Heart left ventricle (tissue), 16 donors: ENCODE results near the gene PRKAG2. TPM values are rescaled to one million over a fixed set of nuclear protein-coding genes. Genes with fewer than 3 reads are reported as not detected.

Experiments
- ATAC-seq, 4 donors: fragments of 200-7000 bp; cut with Tn5 transposase; one replicate each; pipeline ENCODE4 v1.9.1; 2020 to 2022; ENCODE audit warnings: moderate library complexity in 4 of 4, mild to moderate bottlenecking in 3 of 4, moderate number of reproducible peaks in 1 of 4
- DNase-seq, 5 donors: peaks; one replicate each; pipeline ENCODE4 v3.0.0-alpha.2; 2020
- H3K27ac ChIP-seq, 12 donors: fragments of 200-600 bp; sonication (generic) in 4 of 12; one replicate each; pipeline versions ENCODE4 v1.5.0 to v1.8.0; 2016 to 2022; ENCODE audit warnings: mild to moderate bottlenecking in 2 of 12
- H3K27me3 ChIP-seq, 9 donors: fragments of 200-600 bp; sonication (generic) in 2 of 9; one replicate each; pipeline versions ENCODE4 v1.5.1 to v1.8.0; 2016 to 2022; ENCODE audit warnings: mild to moderate bottlenecking in 3 of 9
- H3K36me3 ChIP-seq, 9 donors: fragments of 200-600 bp; sonication (generic) in 2 of 9; one replicate each; pipeline versions ENCODE4 v1.5.0 to v1.8.0; 2018 to 2022; ENCODE audit warnings: mild to moderate bottlenecking in 2 of 9
- H3K4me1 ChIP-seq, 12 donors: fragments of 200-600 bp; sonication (generic) in 4 of 12; one replicate each; pipeline versions ENCODE4 v1.5.0 to v1.8.0; 2016 to 2022; ENCODE audit warnings: mild to moderate bottlenecking in 3 of 12
- H3K4me3 ChIP-seq, 12 donors: fragments of 200-600 bp; sonication (generic) in 4 of 12; one replicate each; pipeline versions ENCODE4 v1.5.0 to v1.8.0; 2017 to 2022; ENCODE audit warnings: mild to moderate bottlenecking in 9 of 12, moderate library complexity in 4 of 12
- H3K9me3 ChIP-seq, 12 donors: fragments of 200-600 bp; sonication (generic) in 4 of 12; one replicate each; pipeline versions ENCODE4 v1.5.0 to v1.8.0; 2016 to 2022; ENCODE audit warnings: mild to moderate bottlenecking in 1 of 12
- CTCF ChIP-seq, 12 donors: fragments of 200-600 bp; sonication (generic) in 4 of 12; IDR thresholded peaks; one replicate each; pipeline versions ENCODE4 v1.5.0 to v1.8.0; 2018 to 2022; ENCODE audit warnings: antibody characterized with exemption in 12 of 12, mild to moderate bottlenecking in 5 of 12
- POLR2A ChIP-seq, 2 donors: fragments of 450-650 bp; IDR thresholded peaks; one replicate each; pipeline ENCODE4 v1.6.1; 2017; ENCODE audit warnings: antibody characterized with exemption in 2 of 2, mild to moderate bottlenecking in 2 of 2, moderate library complexity in 2 of 2
- WGBS, 4 donors: extraction: QIAGEN DNeasy Blood & Tissue Kit in 2 of 4; methylation state at CpG; one replicate each; pipeline versions ENCODE4 v1.1.5 to v1.1.7; 2013 to 2018; 5-methylcytosine and 5-hydroxymethylcytosine counted together
- intact Hi-C, 10 donors: fragments of 100-400 bp; cut with DNase I; formaldehyde crosslinking; loops; one replicate each; pipeline versions ENCODE4 v1.11.1 to v1.14.2; 2022
- polyA plus RNA-seq, 2 donors: library from polyadenylated mRNA; stranded (reverse); fragments of 200-250 nt; gene quantifications; one replicate each; pipeline ENCODE4 v1.2.3, GENCODE V29; 2013
- total RNA-seq, 9 donors: library from RNA; depleted of rRNA in 2 of 9; stranded (reverse); fragments of >200 nt in 2 of 9; fragmentation: NEBNext Ultra II Directional in 3 of 9; extraction: Animal tissue kit (Norgen Biotek cat#: 25700) in 3 of 9; gene quantifications; one replicate each; pipeline versions ENCODE4 v1.1.0 to v1.2.4, GENCODE V29; 2016 to 2023
- donor health status: ischemic (EF 13 %, LVEDD 7.1; RV severe dilation, severe dysfunction).
- donor health status: healthy with polysubstance abuse.
- donor health status: DM: no; HTN: yes; CAD: no.
- donor health status: DM: no; HTN: no; CAD: no.
- donor health status: ischemic (EF 25% LVEDD 6.9; RV normal size, moderate dysfunction).
- donor health status: ischemic (EF 25% LVEDD 5.7; RV mildly dilated, moderate dysfunction).
- donor health status: healthy.
- donor health status: DM: yes; HTN: yes; CAD: no.
- donor health status: ischemic (EF 35%, LVEDD 5.7; RV mildly dilated, moderate dysfunction).
- donor health status: nonischemic (EF 11% LVEDD 7.7; RV severe dilation, severe dysfunction).
- donor health status: DM: yes; HTN: yes; CAD: no.
- donor health status: PGD.
- donor health status: ischemic (EF 29% LVEDD 5.4; RV normal size, mild dysfunction).
- donor health status: nonischemic (EF 23%, LVEDD 6.1; RV moderate dilation, normal function).

The PRKAG2 gene
- total and polyA plus RNA-seq, 11 donors, result 50.2 to 179 (median 108) TPM

- Histone ChIP-seq H3K9me3 (no peaks in the 10 kb centered on the region), H3K36me3 (no peaks in the 10 kb centered on the region), H3K27ac (no peak overlapping the region), H3K4me1 (peaks cover 0 to 40% (median 15%) of the 10 kb centered on the region in 12 donors), H3K27me3 (no peaks in the 10 kb centered on the region), H3K4me3 (no peak overlapping the region)
- ATAC-seq, result no peak
- peak in 1 of 5 donors; percentile 3 for DNase-seq
- intact Hi-C loops, result no loop called here
- TF ChIP-seq CTCF (IDR thresholded peaks at IDR 0.05) (no peak), POLR2A (IDR thresholded peaks at IDR 0.05) (no peak)
- 75 to 92% (median 88%) methylated on average over 17 to 20 of the region's 20 CpGs for WGBS, 4 donors
Measured at GRCh38 chr7:151821806-151822540, 54.9 kb downstream of the PRKAG2 start.

GRCh38 chr7:151821226-151821625 is 55.7 kb downstream of the PRKAG2 start:
- Histone ChIP-seq H3K27me3 (no peaks in the 10 kb centered on the region), H3K27ac (no peak overlapping the region), H3K9me3 (no peaks in the 10 kb centered on the region), H3K4me1 (peaks cover 0 to 40% (median 15%) of the 10 kb centered on the region in 12 donors), H3K36me3 (no peaks in the 10 kb centered on the region), H3K4me3 (no peak overlapping the region)
- ATAC-seq, result no peak
- peak in 1 of 5 donors; percentile 19 for DNase-seq
- WGBS, 4 donors, result 84 to 95% (median 93%) methylated on average over 4 of the region's 4 CpGs
- TF ChIP-seq CTCF (IDR thresholded peaks at IDR 0.05) (no peak), POLR2A (IDR thresholded peaks at IDR 0.05) (no peak)
- intact Hi-C loops, result no loop called here

- intact Hi-C loops, result no loop called here
- DNase-seq (peak in 1 of 5 donors; percentile 18), ATAC-seq (no peak)
- no peak for TF ChIP-seq POLR2A (IDR thresholded peaks at IDR 0.05)
- no peak for TF ChIP-seq CTCF (IDR thresholded peaks at IDR 0.05)
- Histone ChIP-seq H3K4me1 (peaks cover 0 to 34% (median 15%) of the 10 kb centered on the region in 12 donors), H3K9me3 (no peaks in the 10 kb centered on the region), H3K27me3 (no peaks in the 10 kb centered on the region), H3K27ac (no peak overlapping the region), H3K4me3 (no peak overlapping the region), H3K36me3 (no peaks in the 10 kb centered on the region)
- WGBS, 4 donors, result 80 to 97% (median 88%) methylated on average over 13 to 19 of the region's 19 CpGs
Measured at GRCh38 chr7:151820491-151821105, 56.3 kb downstream of the PRKAG2 start.

GRCh38 chr7:151819866-151820265 is 57.0 kb downstream of the PRKAG2 start:
- TF ChIP-seq POLR2A (IDR thresholded peaks at IDR 0.05) (no peak), CTCF (IDR thresholded peaks at IDR 0.05) (no peak)
- Histone ChIP-seq H3K36me3 (no peaks in the 10 kb centered on the region), H3K27me3 (no peaks in the 10 kb centered on the region), H3K27ac (no peak overlapping the region), H3K4me1 (peaks cover 0 to 29% (median 11%) of the 10 kb centered on the region in 12 donors), H3K9me3 (no peaks in the 10 kb centered on the region), H3K4me3 (no peak overlapping the region)
- DNase-seq (peak in 1 of 5 donors; percentile 20), ATAC-seq (no peak)
- WGBS, 4 donors, result 66 to 73% (median 69%) methylated on average over 8 of the region's 8 CpGs
- intact Hi-C loops, result no loop called here
